CD14-positive monocyte (primary cell): ENCODE data around the gene DNAH9. TPM values are rescaled to one million over a fixed set of nuclear protein-coding genes. Genes with fewer than 3 reads are reported as not detected.

Experiments
- DNase-seq, 3 donors: peaks; one replicate each; pipeline ENCODE4 v3.0.0-alpha.2; 2011 to 2022
- H2AFZ ChIP-seq: 2 replicates; pipeline ENCODE4 v1.6.0; 2012; ENCODE audit warnings: mild to moderate bottlenecking, low read depth, low read length, inconsistent platforms; ENCODE audit not compliant: insufficient read depth, poor library complexity, severe bottlenecking
- H3K27ac ChIP-seq, 2 donors: 1 replicate in 1 of 2; 2 replicates in 1 of 2; pipeline ENCODE4 v1.5.1; 2012 to 2013; ENCODE audit warnings: low read length in 2 of 2, control low read depth in 1 of 2, inconsistent platforms in 1 of 2, low read depth in 1 of 2, mild to moderate bottlenecking in 1 of 2
- H3K27me3 ChIP-seq, 2 donors: one replicate each; pipeline versions ENCODE4 v1.6.0 to v1.6.1; 2011 to 2013; ENCODE audit warnings: low read length in 2 of 2; ENCODE audit not compliant: control insufficient read depth in 2 of 2, insufficient read depth in 2 of 2
- H3K36me3 ChIP-seq, 2 donors: replicated peaks in 1 of 2; 1 replicate in 1 of 2; 2 replicates in 1 of 2; pipeline versions ENCODE4 v1.5.1 to v1.6.1; 2012 to 2013; ENCODE audit warnings: low read length in 2 of 2, control low read depth in 1 of 2, inconsistent platforms in 1 of 2, mild to moderate bottlenecking in 1 of 2; ENCODE audit not compliant: insufficient read depth in 2 of 2, control insufficient read depth in 1 of 2
- H3K4me1 ChIP-seq, 2 donors: 1 replicate in 1 of 2; 2 replicates in 1 of 2; pipeline versions ENCODE4 v1.5.1 to v1.6.1; 2012 to 2013; ENCODE audit warnings: low read length in 2 of 2, control low read depth in 1 of 2, inconsistent platforms in 1 of 2, mild to moderate bottlenecking in 1 of 2, moderate library complexity in 1 of 2; ENCODE audit not compliant: insufficient read depth in 2 of 2, control insufficient read depth in 1 of 2
- H3K4me2 ChIP-seq: replicated peaks from 2 replicates; pipeline ENCODE3; 2012; ENCODE audit warnings: low read length, moderate library complexity, mild to moderate bottlenecking; ENCODE audit not compliant: poor library complexity, severe bottlenecking; ENCODE audit errors: extremely low read depth
- H3K4me3 ChIP-seq, 3 experiments: fragments of 200-600 bp in 1 of 3; sonication (generic) in 1 of 3; replicated peaks in 1 of 3; 1 replicate in 2 of 3; 2 replicates in 1 of 3; pipeline ENCODE4 v1.5.1; 2011 to 2013; ENCODE audit warnings: low read length in 3 of 3, mild to moderate bottlenecking in 3 of 3, control low read depth in 2 of 3, low read depth in 2 of 3, inconsistent platforms in 1 of 3, moderate library complexity in 1 of 3
- H3K79me2 ChIP-seq: 2 replicates; pipeline ENCODE4 v1.6.0; 2012; ENCODE audit warnings: mild to moderate bottlenecking, control low read depth, inconsistent platforms, low read length, moderate library complexity; ENCODE audit not compliant: insufficient read depth
- H3K9ac ChIP-seq: 2 replicates; pipeline ENCODE4 v1.6.0; 2017; ENCODE audit warnings: low read length, mild to moderate bottlenecking; ENCODE audit not compliant: insufficient read depth, poor library complexity, severe bottlenecking
- H3K9me3 ChIP-seq, 2 donors: replicated peaks in 1 of 2; 1 replicate in 1 of 2; 2 replicates in 1 of 2; pipeline versions ENCODE4 v1.5.1 to v1.6.1; 2012 to 2013; ENCODE audit warnings: low read length in 2 of 2, control low read depth in 1 of 2; ENCODE audit not compliant: control insufficient read depth in 1 of 2, insufficient read depth in 1 of 2
- H4K20me1 ChIP-seq: 2 replicates; pipeline ENCODE4 v1.6.0; 2012; ENCODE audit warnings: mild to moderate bottlenecking, low read length, control low read depth, moderate library complexity; ENCODE audit not compliant: insufficient read depth
- H3K27ac Mint-ChIP-seq, 7 donors: one replicate each; pipeline ENCODE4 v1.8.0; 2020; ENCODE audit warnings: mild to moderate bottlenecking in 7 of 7, mixed read lengths in 7 of 7, moderate library complexity in 6 of 7, inconsistent platforms in 2 of 7
- H3K27me3 Mint-ChIP-seq, 3 donors: one replicate each; pipeline ENCODE4 v1.8.0; 2021 to 2022; ENCODE audit warnings: low read depth in 3 of 3, mild to moderate bottlenecking in 3 of 3, mixed read lengths in 3 of 3, moderate library complexity in 3 of 3, inconsistent platforms in 1 of 3
- H3K36me3 Mint-ChIP-seq, 2 donors: one replicate each; pipeline ENCODE4 v1.8.0; 2020; ENCODE audit warnings: mixed read lengths in 2 of 2, inconsistent platforms in 1 of 2, mild to moderate bottlenecking in 1 of 2
- H3K4me1 Mint-ChIP-seq: one replicate; pipeline ENCODE4 v1.8.0; 2020; ENCODE audit warnings: mild to moderate bottlenecking, mixed read lengths
- H3K4me3 Mint-ChIP-seq, 2 donors: one replicate each; pipeline ENCODE4 v1.8.0; 2020; ENCODE audit warnings: mild to moderate bottlenecking in 2 of 2, mixed read lengths in 2 of 2, moderate library complexity in 1 of 2
- H3K9me3 Mint-ChIP-seq, 7 donors: one replicate each; pipeline ENCODE4 v1.8.0; 2020 to 2022; ENCODE audit warnings: mixed read lengths in 7 of 7, mild to moderate bottlenecking in 6 of 7, moderate library complexity in 6 of 7, inconsistent platforms in 2 of 7
- CTCF ChIP-seq: fragments of 200-600 bp; IDR thresholded peaks from one replicate; pipeline ENCODE4 v1.8.0; 2022; ENCODE audit warnings: antibody characterized with exemption, mild to moderate bottlenecking
- WGBS: methylation state at CpG from one replicate; pipeline ENCODE4 v1.1.5; 2013; ENCODE audit warnings: missing lambda C conversion rate; ENCODE audit not compliant: insufficient coverage; 5-methylcytosine and 5-hydroxymethylcytosine counted together
- intact Hi-C, 2 donors: fragments of 100-400 bp; cut with micrococcal nuclease; formaldehyde crosslinking; loops; one replicate each; pipeline versions ENCODE4 v1.15.0 to v1.15.1; 2023
- polyA plus RNA-seq, 3 donors: library from polyadenylated mRNA; depleted of rRNA in 1 of 3; unstranded in 2 of 3; stranded (reverse) in 1 of 3; fragments of 300-500 nt in 2 of 3; fragments of >200 nt in 1 of 3; fragmentation: Illumina TruSeq in 2 of 3; gene quantifications; 1 replicate in 2 of 3; 2 replicates in 1 of 3; pipeline ENCODE4 v1.2.3, GENCODE V29; 2012 to 2021

Gene DNAH9
- polyA plus RNA-seq, 3 donors = not detected

GRCh38 chr17:11739848-11740247 is 141.6 kb downstream of the DNAH9 start:
- Histone ChIP-seq H3K9ac (no peak overlapping the region), H3K27me3 (no peaks in the 10 kb centered on the region), H3K4me1 (no peaks in the 10 kb centered on the region), H4K20me1 (no peaks in the 10 kb centered on the region), H3K4me3 (no peak overlapping the region), H3K27ac (no peak overlapping the region), H3K4me2 (no peak overlapping the region), H3K79me2 (no peaks in the 10 kb centered on the region), H3K36me3 (no peaks in the 10 kb centered on the region), H3K9me3 (peaks cover 13 to 31% of the 10 kb centered on the region in 2 donors), H2AFZ (no peak overlapping the region)
- Mint-ChIP-seq H3K27ac (no peak overlapping the region), H3K27me3 (peaks cover 0 to under 1% (median 0%) of the 10 kb centered on the region in 3 donors), H3K4me3 (no peak overlapping the region), H3K36me3 (no peaks in the 10 kb centered on the region), H3K9me3 (peaks cover 5 to 20% (median 13%) of the 10 kb centered on the region in 7 donors), H3K4me1 (no peaks in the 10 kb centered on the region)
- no peak for DNase-seq
- intact Hi-C loops = no loop called here
- WGBS = 93% methylated on average over 5 of the region's 6 CpGs
- TF ChIP-seq CTCF = no peak

- Histone ChIP-seq H4K20me1 (no peaks in the 10 kb centered on the region), H3K9me3 (peaks cover 20 to 24% of the 10 kb centered on the region in 2 donors), H3K79me2 (no peaks in the 10 kb centered on the region), H2AFZ (no peak overlapping the region), H3K36me3 (no peaks in the 10 kb centered on the region), H3K27ac (no peak overlapping the region), H3K4me3 (no peak overlapping the region), H3K27me3 (no peaks in the 10 kb centered on the region), H3K4me2 (no peak overlapping the region), H3K4me1 (no peaks in the 10 kb centered on the region), H3K9ac (no peak overlapping the region)
- intact Hi-C loops = no loop called here
- TF ChIP-seq CTCF = no peak
- DNase-seq = no peak
- 44% methylated on average over 4 of the region's 4 CpGs for WGBS
- Mint-ChIP-seq H3K36me3 (no peaks in the 10 kb centered on the region), H3K4me1 (no peaks in the 10 kb centered on the region), H3K27me3 (no peaks in the 10 kb centered on the region), H3K4me3 (no peak overlapping the region), H3K9me3 (peaks cover 11 to 20% (median 14%) of the 10 kb centered on the region in 7 donors), H3K27ac (no peak overlapping the region)
Observed at GRCh38 chr17:11742886-11743285, 144.6 kb downstream of the DNAH9 start.
